ENCODE data around the gene USP37.

USP37 gene, protein sequence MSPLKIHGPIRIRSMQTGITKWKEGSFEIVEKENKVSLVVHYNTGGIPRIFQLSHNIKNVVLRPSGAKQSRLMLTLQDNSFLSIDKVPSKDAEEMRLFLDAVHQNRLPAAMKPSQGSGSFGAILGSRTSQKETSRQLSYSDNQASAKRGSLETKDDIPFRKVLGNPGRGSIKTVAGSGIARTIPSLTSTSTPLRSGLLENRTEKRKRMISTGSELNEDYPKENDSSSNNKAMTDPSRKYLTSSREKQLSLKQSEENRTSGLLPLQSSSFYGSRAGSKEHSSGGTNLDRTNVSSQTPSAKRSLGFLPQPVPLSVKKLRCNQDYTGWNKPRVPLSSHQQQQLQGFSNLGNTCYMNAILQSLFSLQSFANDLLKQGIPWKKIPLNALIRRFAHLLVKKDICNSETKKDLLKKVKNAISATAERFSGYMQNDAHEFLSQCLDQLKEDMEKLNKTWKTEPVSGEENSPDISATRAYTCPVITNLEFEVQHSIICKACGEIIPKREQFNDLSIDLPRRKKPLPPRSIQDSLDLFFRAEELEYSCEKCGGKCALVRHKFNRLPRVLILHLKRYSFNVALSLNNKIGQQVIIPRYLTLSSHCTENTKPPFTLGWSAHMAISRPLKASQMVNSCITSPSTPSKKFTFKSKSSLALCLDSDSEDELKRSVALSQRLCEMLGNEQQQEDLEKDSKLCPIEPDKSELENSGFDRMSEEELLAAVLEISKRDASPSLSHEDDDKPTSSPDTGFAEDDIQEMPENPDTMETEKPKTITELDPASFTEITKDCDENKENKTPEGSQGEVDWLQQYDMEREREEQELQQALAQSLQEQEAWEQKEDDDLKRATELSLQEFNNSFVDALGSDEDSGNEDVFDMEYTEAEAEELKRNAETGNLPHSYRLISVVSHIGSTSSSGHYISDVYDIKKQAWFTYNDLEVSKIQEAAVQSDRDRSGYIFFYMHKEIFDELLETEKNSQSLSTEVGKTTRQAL

DNA sequence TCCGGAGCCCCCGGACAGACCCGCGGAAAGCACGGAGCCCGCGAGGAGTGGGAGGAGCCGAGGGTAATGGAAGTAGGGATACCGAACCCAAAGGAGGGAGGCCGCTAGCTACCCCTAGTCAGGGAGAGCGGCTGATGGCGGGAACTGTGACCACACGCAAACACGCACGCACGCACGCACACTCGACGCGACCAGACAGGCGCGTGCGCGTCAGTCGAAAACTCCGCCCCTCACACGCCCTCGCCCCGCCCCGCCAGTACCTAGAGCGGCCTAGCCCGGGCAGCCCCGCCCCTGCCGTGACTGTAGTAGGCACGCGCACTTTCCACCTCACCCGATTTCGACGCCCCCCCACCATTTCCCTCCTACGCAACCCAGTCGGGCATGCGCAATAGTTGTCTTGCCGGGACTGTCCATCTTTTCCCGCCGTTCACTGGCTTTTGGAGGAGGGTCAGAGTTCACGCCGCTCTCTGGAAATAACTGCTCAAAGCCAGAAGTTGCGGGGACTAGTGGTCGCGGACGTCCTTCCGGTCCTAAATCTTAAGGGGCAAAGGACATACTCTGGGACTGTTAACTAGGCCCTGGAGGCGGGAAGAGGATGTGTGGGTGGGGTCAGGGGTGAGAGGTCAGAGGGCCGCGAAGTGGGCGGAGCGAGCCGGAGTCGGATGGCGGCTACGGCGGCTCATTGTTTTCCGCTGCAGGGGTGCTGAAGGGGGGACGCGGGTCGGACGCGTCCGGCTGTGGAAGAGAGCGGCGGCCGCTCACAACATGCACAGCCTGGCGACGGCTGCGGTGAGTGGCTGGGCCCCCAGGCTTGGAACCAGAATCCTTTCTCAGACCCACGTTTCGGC is at the start of gene USP37, which contains the start of gene CNOT9:
USP37 (minus strand) TSS at position 162 of the 848 bp plus-strand sequence. CDS start 9,698 bp downstream, outside the sequence.
CNOT9 (plus strand) TSS at position 650 of the 848 bp plus-strand sequence; CDS start at position 766, 116 bp downstream.
- peak; percentile 100 for DNase-seq (ENCODE audit: low read depth)

- no peak for DNase-seq (ENCODE audit: low read depth)
These were observed 47.7 kb upstream of the USP37 start for GRCh38 chr2:218615868-218616315.

DNA sequence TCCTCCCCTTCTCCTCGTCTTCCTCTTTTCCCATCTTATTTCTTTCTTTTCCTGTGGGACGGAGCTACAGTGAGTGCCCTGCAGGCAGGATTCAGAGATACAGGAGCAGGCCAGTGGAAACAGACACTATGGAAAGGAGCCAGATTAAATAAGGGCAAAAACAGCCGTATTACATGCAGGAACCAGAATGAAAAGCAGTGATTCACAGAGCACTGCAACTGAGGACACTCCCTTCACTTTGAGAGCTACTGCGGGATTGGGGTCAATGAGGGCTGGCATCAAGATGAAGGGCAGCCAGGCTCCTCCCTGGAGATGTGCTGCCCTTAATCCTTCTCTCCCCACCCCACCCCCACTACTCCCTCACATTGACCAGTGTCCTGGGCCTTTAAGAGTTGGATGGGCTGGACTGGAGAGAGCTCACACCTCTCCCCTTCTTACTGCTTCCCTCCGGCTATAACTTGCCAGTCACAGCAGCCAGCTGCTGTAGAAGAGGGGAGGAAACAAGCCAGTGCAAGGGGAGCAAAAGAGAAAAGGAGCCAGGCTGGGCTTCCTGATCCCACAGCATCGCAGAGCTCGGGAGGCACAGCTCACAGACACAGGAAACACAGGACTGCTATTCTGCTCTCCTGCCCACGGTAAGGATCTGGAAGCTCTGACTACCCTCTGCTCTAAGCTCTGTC is 39.4 kb upstream of the USP37 start, which contains the start of gene PLCD4:
PLCD4 (plus strand) TSS at position 464 of the 680 bp plus-strand sequence. CDS start 7,841 bp downstream, outside the sequence.
- DNase-seq (ENCODE audit: low read depth) = no peak

DNA sequence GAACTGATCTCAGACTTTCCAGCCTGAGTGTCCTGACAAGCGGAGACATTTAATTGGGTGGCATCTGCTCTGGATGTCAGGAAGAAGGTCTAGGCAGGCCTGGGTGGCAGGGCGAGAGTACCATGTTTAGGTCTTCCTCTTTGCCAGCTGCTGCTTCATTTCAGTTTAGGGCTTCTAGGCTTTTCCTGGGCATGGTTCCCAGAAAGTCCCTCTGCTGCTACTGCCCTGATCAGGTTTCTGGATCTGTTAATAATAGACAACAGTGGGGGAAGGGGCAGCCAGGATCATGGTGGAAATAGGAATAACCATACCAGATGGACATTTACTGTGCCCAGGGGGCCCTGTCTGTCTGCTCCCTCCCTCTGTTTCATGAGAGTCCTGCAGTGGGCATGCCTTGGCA is 37.3 kb upstream of the USP37 start:
- DNase-seq (ENCODE audit: low read depth) = no peak

GRCh38 chr2:218585541-218585940 is 17.4 kb upstream of the USP37 start:
- no peak for DNase-seq (ENCODE audit: low read depth)

DNA sequence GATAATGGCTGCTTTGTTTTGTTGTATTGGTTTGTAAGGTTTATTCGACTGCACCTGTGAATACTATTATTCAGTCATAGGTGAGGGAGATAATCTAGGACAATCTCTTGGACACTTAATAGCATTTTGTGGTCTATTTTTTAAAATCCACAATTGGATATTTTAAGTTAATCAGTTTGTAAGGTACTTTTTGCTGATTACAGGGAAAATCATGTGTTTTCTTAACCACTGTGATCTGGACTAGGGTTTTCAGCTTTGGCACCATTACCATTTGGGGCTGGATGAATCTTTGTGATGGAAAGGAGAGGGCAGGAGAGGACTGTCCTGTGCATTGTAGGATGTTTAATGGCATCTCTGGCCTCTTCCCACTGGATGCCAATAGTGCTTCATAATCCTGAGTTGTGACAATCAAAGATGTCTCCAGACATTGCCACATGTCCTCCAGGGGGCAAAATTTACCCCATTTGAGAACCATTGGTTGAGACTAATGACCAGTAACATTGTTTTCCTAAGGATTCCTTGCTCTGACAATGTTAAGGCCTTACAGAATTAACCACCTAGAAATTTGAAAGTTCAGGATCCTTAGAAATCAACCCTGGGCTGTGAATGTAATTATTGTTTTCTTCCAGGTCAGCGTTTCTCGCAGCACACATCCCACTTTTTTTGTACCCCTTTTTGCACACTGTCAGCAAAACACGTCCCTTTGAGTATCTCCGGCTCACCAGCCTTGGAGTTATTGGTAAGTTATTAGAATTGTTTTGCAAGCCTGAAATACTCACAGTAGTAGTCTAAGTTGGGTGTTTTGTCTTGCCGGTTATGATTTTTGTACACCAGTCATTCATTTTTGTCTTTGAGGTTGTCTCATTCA is 16.1 kb upstream of the USP37 start:
- DNase-seq (ENCODE audit: low read depth) = no peak

DNA sequence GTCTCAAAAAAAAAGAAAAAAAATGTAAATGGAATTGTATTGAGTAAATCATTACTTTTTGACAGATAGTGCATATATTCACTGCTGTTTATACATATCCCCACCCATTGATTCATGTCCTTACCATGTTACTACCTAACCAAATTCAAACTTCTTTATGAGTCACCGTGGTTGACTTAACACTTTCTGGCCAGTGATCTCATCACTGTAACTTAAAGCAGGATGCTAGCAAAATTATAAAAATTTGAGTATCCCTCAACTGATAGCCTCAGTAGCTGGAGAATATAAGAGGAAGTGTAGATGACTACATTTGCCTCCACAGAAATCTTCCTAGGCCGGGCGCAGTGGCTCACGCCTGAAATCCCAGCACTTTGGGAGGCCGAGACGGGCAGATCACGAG is 13.9 kb upstream of the USP37 start:
- no peak for DNase-seq (ENCODE audit: low read depth)

DNA sequence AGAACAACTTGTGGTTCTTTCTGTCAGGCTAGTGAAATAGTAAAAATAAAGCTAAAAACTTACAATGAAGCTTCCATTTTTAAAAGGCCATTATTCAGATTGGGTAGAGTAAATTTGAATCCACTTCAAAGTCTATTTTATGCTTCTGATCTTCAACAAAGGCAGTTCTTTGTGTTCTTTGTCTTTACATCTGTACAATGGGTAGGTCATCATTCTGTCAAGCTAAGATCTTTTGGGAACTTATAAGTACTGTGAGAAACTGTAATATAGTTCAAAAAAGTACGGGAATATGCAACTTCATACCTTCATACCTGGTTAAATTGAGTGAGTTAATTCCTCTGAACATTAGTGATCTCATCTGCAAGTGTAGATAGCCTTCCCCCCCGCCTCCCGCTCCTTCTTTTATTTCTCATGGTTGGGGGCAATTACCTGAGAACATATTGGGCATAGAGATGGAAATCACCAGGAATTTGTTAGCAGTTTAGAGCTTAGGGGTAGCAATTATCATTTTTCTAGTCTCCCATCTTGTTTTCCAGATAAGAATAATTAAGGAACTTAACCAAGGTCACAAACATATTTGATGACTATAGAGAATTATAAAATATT is 10.2 kb upstream of the USP37 start:
- no peak for DNase-seq (ENCODE audit: low read depth)

GRCh38 chr2:218577482-218578220 is 9.5 kb upstream of the USP37 start:
- DNase-seq (ENCODE audit: low read depth) = no peak

- no peak for DNase-seq (ENCODE audit: low read depth)
These were observed 8.7 kb upstream of the USP37 start for GRCh38 chr2:218576854-218577253.

DNA sequence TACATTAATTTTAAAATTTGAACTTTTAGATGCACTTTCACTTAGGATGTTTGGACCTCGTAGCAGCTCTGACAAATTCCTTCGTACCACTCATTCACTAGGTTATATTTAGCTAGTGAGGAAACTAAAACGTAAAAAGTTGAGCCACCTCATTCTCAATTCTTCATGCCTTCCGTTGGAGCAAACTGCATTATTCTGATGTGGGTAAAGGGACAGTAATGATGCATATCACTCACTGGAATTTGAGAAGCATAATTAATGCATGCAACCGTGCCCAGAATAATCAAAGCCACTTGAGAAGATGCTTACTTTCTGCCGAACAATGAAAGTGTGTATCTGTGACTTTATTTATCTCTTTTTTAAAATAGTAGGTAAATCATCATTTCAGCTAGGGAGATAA is 2.7 kb upstream of the USP37 start:
- DNase-seq (ENCODE audit: low read depth) = no peak

DNA sequence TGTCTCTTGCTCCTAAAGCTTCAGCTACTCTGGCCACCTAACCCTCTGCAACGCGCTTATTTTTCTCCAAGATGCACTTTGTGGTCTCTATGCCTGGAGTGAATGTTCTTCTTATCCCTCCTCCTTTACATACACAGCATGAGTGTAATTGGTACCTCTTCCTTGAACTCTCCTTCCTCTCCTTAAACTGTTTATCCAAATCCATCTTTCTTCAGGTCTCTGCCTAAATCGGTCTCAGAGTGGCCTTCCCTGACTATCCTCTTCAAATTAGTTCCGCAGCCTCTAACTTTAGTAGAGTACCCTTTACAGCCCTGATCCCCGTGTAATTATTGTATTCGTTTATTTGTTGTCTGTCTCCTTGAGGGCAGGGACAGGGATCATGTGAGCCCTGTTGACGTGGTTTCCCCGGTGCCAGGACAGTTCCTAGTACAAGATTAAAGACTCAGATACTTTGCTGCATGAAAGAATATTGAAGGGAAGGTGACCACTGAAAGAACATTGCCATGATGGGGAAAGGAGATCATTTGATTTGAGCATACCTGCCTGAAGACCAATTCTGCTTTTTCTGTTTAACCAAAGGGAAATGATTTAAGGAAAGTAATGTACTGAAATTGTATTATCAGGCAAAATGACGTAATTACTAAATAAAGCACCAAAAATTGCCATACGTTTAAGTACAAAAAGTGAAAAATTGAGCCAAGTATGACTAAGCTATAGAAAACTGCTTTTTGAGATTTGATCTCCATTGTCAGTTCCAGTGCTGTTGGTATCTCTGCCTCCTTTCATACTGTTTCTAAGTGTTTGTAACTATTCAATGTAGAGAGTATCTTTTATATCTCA is 1.7 kb upstream of the USP37 start:
- DNase-seq (ENCODE audit: low read depth) = no peak

DNA sequence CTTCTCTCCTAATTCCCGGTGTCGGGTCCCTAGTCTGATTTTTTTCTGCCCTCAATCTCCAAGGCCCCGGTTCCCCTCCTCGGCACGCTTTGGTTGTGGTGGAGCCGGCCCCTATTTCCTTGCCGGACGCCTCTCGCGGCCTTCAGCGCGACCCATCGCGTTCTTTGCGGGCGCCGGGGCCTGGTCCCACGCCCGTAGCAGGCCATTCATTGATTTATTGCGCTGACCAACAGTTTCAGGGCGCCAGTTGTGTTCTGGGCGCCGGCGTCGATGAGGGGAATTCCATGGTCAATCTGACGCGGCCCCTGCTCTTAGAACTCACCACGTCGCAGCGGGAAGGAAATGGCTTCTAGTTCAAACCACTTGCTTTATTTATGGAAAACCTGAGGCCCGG is 884 bp upstream of the USP37 start:
- peak; percentile 31 for DNase-seq (ENCODE audit: low read depth)

DNA sequence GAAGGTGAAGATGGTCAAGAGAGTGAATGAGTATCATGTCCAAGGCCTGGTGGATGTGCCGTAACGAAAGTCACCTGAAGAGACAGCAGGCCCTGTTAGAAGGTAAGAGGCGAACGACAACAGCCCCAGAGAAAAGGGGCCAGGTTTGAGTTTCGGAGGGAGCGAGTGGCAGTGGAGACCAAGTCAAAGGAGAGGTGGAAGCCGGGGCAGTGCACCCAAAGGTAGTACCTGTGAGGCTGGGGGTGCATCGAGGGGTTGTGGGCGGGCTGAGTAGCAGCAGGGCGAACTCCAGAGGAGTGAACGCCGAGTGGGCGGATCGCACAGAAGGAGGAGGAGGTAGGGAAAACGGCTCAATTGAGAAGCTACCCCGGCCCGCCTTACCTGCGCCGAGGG is 358 bp downstream of the USP37 start:
- DNase-seq (ENCODE audit: low read depth) = no peak

- no peak for DNase-seq (ENCODE audit: low read depth)
These were observed 1.9 kb downstream of the USP37 start for GRCh38 chr2:218566296-218566695.

DNA sequence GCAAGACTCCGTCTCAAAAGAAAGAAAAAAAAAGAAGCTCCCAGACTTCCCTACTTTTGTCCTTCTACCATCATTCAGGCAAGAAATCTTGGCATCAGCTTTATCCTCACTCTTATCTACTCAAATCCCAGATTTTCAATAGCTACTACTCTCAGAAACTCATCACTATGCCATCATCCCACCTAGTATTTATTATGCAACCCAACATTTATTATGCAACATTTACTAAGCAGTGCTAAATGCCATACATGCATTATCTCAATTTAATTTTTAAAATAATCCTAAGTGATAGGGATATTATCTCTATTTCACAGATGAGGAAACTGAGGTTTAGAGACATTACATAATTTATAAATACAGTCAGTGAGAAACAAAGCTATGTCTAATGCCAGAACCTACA is 4.1 kb downstream of the USP37 start:
- DNase-seq (ENCODE audit: low read depth) = no peak

- no peak for DNase-seq (ENCODE audit: low read depth)
These were observed 9.2 kb downstream of the USP37 start for GRCh38 chr2:218558986-218559385.

GRCh38 chr2:218557941-218558340 is 10.2 kb downstream of the USP37 start:
- DNase-seq (ENCODE audit: low read depth) = no peak
